HL-60/S4 (cell line): ENCODE results near the gene HP1BP3.
"Not testable (repeated sequence)": the region's sequence is repeated elsewhere in the genome, so short reads cannot be mapped to it uniquely, and the experiment has no call there.

Source experiments
- in situ Hi-C: fragments of 300-500 bp; cut with MboI; formaldehyde crosslinking; loops from 2 replicates; pipeline ENCODE4 v1.14.3; 2022; ENCODE audit warnings: low sequenced_read_pairs

HP1BP3 gene

DNA sequence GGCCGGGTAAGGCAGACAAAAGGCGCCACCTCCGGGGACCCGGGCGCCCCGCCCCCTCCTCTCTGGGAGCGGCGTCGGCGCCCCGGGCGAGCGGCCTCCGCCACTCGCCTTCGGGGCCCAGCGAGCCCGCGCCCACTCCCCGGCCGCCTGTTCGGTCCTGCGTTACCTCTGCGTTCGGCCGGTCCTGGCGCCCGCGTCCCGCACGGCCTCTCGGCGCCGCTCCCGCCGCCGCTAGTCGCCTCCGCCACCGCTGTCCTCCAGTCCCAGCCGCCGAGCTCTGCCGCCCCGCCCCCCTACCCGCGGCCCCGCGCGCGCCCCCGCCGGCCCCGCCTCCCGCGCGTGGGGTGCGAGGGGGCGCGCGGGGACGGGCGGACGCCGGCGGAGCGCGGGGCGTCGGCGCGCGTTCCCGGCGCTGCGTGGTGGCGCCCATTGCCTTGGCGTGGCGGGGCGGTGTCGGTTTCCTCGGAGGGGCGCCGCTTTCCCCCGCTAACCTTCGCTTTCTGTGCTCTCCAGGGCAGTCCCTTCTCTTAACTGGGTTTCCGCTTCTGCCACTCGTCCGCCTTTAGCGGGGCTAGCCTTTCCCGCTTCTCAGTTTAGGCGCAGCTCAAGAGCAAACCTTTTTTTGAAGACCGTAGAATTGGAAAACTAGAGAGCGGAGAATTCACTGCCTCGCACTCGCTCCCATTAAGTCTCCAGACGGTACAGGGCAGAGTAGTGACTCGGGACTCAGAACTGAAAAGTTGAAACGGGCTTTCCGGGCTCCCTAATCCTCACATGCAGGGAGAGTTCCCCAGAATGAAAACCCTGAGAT lies at the start of gene HP1BP3:
HP1BP3 (minus strand) TSS at position 279 of the 811 bp plus-strand sequence. CDS start 6,867 bp downstream, outside the sequence.
- in situ Hi-C loops: no loop called here

DNA sequence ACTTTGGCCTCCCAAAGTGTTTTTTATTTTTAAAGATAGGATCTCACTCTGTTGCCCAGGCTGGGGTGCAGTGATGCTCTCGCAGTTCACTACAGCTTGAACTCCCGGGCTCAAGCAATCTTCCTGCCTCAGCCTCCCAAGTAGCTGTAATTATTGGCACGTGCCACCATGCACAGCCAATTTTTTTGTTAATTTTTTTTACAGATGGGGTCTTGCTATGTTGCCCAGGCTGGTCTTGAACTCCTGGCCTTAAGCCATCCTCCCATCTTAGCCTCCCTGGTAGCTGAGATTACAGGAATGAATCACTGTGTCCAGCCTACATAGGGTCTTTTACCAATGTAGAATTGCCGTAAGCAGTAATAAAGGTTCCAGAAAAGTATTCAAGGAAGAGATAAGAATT lies 49.1 kb upstream of the HP1BP3 start:
- in situ Hi-C loops: no loop called here

DNA sequence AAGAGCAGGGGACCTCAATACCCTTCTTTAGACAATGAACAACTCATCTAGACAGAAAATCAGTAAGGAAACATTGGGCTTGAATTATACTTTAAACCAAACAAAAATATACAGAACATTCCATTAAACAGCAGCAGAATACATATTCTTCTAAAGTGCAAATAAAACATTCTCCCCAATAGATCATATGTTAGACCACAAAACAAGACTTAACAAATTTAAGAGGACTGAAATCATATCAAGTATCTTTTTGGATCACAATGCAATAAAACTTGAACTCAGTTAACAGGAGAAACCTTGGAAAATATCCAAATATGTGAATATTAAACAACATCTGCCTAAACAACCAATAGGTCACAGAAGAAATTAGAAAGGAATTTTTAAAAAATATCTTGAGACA lies 47.7 kb upstream of the HP1BP3 start:
- in situ Hi-C loops: no loop called here

GRCh38 chr1:20834192-20834591 lies 47.1 kb upstream of the HP1BP3 start:
- in situ Hi-C loops: no loop called here

- in situ Hi-C loops: no loop called here
Observed at GRCh38 chr1:20830378-20830777, 43.3 kb upstream of the HP1BP3 start.

DNA sequence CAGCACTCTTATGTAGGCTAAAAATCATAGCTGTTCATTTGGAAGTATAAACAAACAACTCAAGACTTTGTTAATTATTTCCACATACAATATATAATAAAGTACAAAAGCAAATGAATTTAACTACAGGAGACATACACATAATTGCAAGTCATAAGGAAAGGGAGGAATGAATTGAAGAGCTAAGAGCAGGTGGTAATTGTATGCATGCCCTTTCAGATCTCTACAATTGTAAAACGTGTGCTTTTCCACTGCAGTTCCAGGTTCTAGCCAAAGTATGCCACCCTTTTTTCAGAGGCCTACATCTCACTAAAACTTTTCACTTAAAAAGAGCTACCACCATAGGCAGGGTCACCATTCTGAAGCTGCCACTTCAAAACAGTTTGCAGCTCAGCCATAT lies 42.8 kb upstream of the HP1BP3 start:
- in situ Hi-C loops: no loop called here

- in situ Hi-C loops: no loop called here
Observed at GRCh38 chr1:20829531-20829930, 42.4 kb upstream of the HP1BP3 start.

GRCh38 chr1:20823845-20824244 lies 36.7 kb upstream of the HP1BP3 start:
- in situ Hi-C loops: no loop called here

DNA sequence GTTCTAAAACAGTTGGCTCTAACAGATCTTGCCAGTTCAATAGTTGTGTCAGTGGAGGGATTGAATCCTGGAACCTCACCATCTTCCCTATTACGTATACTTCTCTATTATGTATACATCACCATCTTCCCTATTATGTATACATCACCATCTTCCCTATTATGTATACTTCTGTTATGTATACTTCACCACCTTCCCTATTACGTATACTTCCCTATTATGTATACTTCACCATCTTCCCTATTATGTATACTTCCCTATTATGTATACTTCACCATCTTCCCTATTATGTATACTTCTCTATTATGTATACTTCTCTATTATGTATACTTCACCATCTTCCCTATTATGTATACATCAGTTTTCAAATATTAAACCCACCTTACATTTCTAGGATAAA lies 34.4 kb upstream of the HP1BP3 start:
- in situ Hi-C loops: no loop called here

- in situ Hi-C loops: no loop called here
Observed at GRCh38 chr1:20819818-20820217, 32.7 kb upstream of the HP1BP3 start.

DNA sequence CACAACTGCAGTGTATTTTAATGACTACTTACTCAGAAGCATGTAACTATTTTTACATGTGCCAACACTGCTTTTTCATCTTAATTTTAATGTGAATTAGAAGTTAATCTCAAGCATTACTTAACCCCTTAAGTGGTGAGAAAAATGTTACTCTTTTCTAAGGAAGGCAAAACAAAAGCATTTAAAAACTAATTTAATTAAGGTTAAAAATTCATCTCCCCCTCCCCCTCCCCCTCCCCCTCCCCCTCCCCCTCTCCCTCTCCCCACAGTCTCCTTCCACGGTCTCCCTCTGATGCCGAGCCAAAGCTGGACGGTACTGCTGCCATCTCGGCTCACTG lies 27.4 kb upstream of the HP1BP3 start:
- in situ Hi-C loops: no loop called here

GRCh38 chr1:20811916-20812315 lies 24.8 kb upstream of the HP1BP3 start:
- in situ Hi-C loops: no loop called here

DNA sequence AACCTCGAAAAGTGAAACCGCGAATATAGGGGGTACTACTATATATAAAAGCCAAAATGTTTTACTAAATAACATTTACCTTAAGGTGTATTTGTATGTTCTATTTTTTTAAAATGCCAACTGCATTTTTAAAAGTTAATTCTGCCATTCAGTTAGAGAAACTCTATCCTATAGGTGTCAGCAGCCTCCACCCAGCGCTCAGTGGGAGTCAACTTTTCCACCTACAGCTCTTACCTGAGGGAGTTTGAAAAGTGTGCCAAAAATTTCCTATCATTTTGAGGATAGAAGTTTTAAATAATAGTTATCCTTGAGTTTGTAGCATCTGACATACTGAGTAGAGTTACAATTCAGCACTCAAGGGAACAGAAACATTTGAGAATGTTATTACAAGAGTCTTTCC lies 6.1 kb upstream of the HP1BP3 start:
- in situ Hi-C loops: no loop called here

DNA sequence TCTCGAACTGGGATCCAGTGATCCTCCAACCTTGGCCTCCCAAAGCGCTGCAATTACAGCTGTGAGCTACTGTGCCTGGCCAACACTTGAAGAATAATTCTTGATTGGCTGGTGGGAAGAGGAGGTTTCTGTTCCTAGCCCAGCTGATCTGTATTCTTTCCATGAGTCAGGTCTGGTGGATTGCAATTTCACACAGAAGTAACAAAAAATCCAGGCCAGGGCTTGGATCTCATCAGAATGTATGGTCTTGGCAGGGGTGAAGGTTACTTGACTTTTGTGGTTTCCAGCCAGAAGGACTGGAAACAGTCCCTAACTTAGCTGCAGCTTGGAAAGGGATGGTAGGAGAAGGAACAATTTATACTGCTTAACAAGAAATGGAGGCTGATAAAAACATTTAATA lies 5.1 kb upstream of the HP1BP3 start:
- in situ Hi-C loops: no loop called here

- in situ Hi-C loops: no loop called here
Observed at GRCh38 chr1:20790785-20791184, 3.7 kb upstream of the HP1BP3 start.

- in situ Hi-C loops: not testable (repeated sequence)
Observed at GRCh38 chr1:20789598-20789997, 2.5 kb upstream of the HP1BP3 start.

GRCh38 chr1:20787840-20788795 lies 1.0 kb upstream of the HP1BP3 start:
- in situ Hi-C loops: no loop called here

- in situ Hi-C loops: no loop called here
Observed at GRCh38 chr1:20786253-20787028, 666 bp downstream of the HP1BP3 start.

DNA sequence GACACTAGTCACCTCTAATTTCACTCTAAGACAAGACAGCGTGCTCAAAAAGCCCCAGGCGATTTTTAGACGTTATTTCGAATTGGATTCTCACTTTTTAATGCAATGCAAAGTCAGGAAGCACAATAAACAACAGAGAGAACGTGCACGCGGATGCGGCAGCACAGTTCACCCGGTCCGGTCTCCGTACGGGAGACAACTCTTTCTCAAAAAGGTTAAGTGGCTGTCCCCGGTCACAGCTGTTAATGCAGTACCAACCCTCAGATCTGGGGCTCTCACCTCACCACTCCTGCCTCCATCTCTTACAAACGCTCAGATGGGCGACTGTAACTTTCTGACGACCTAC lies 1.2 kb downstream of the HP1BP3 start:
- in situ Hi-C loops: no loop called here

DNA sequence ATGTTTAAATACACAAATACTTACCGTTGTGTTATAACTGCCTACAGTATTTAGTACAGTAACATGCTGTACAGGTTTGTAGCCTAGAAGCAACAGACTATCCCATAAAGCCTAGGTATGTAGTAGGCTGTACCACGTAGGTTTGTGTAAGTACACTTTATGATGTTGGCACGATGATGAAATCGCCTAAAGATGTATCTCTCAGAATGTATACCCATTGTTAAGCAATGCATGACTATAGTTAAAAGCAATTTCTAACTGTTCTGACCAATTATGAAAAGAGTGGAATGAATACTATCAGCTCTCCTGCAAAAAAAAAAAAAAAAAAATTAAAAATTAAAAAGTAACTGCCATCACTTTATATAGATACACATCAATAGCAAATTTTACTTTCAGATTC lies 11.4 kb downstream of the HP1BP3 start:
- in situ Hi-C loops: no loop called here

DNA sequence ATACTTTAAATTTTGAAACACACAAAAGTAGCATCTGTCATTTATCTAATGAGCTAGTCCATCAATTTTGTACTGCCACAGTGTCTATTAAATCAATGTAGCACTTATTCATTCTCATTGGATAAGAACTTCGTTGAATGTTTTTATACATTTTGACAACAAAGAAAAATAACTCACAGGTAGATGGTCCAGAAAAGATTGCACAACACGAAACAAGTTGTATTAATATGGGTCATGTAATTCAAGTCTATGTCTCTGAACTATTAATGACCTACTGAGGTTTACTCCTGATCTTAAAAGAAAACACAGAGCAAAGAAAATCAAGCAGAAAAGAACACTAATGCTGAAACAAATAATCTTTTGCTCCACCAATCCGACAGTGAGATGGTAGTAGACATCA lies 15.3 kb downstream of the HP1BP3 start:
- in situ Hi-C loops: no loop called here
